ENCODE measurements around the gene REP15. TPM values are rescaled to one million over a fixed set of nuclear protein-coding genes. Genes with fewer than 3 reads are reported as not detected.

REP15 gene
- total and polyA plus RNA-seq, 7 donors: 0.39 to 2.7 (median 0.73) TPM

DNA sequence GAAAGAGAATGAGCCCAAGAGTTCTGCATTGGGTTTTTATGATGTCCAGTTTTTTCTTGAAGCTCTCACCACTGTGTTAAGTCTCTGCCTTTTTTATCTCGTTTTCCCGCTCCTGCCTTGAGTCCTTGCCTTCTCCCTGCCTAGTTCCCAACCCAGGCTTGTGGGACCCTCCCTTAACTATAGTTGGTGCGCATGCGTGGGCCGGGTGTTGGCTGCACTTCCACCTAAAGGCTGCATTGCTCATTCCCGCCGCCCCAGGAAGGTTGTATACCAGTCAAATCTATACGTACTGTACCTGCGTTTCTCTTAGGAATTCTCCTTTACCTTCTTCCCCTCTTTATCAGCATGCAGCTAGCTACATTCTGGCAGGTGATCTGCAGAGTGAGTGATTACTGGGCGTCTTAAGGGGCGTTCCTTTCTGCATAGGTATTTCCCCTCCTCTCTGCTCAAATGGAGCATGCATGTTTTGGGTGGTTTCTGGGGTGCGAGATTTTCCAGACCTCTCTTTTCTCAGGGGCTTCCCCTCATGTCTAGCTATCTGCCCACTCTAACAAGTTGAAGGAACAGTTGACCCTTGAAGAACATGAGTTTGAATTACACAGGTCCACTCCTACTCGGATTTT is 6.6 kb upstream of the REP15 start:
- ATAC-seq (no peak), DNase-seq (no peak)
- peaks cover 17 to 98% of the 10 kb centered on the region in 2 donors for H3K36me3 ChIP-seq (ENCODE audit: insufficient read depth in 1 of 2, low read depth in 1 of 2)
- 92 to 95% (median 94%) methylated on average over 13 of the region's 13 CpGs for WGBS, 3 donors
- TF ChIP-seq, protein P1, sequence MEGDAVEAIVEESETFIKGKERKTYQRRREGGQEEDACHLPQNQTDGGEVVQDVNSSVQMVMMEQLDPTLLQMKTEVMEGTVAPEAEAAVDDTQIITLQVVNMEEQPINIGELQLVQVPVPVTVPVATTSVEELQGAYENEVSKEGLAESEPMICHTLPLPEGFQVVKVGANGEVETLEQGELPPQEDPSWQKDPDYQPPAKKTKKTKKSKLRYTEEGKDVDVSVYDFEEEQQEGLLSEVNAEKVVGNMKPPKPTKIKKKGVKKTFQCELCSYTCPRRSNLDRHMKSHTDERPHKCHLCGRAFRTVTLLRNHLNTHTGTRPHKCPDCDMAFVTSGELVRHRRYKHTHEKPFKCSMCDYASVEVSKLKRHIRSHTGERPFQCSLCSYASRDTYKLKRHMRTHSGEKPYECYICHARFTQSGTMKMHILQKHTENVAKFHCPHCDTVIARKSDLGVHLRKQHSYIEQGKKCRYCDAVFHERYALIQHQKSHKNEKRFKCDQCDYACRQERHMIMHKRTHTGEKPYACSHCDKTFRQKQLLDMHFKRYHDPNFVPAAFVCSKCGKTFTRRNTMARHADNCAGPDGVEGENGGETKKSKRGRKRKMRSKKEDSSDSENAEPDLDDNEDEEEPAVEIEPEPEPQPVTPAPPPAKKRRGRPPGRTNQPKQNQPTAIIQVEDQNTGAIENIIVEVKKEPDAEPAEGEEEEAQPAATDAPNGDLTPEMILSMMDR (IDR thresholded peaks at IDR 0.05): no peak
- no peaks in the 10 kb centered on the region for H3K27me3 ChIP-seq (ENCODE audit: insufficient read depth in 3 of 3, low read length in 2 of 3)
- H3K27ac ChIP-seq: no peak overlapping the region
- H3K9me3 ChIP-seq: no peaks in the 10 kb centered on the region
- intact Hi-C loops (cut with DNase I): no loop called here
- H3K4me3 ChIP-seq: no peak overlapping the region
- no peaks in the 10 kb centered on the region for H3K4me1 ChIP-seq

DNA sequence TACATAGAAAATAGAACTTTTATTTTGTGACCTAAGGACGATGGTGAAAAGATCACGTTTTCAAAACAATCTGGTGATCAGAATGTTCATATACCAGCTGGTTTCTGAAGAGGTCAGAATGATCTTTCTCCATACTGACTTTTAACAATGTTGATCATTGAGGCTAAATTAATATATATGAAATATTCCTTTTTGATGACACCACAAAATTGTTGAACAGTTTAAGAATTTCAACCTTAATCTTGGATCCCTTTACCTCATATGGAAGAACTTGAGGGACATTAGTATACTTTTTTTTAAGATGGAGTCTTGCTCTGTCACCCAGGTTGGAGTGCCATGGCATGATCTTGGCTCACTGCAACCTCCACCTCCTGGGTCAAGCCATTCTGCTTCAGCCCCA is 2.8 kb upstream of the REP15 start:
- H3K27me3 ChIP-seq (ENCODE audit: insufficient read depth in 3 of 3, low read length in 2 of 3): no peaks in the 10 kb centered on the region
- no peak overlapping the region for H3K4me3 ChIP-seq
- H3K27ac ChIP-seq: no peak overlapping the region
- H3K36me3 ChIP-seq (ENCODE audit: insufficient read depth in 1 of 2, low read depth in 1 of 2): peaks cover 16 to 87% of the 10 kb centered on the region in 2 donors
- 89 to 94% (median 92%) methylated on average over 2 of the region's 2 CpGs for WGBS, 3 donors
- no peaks in the 10 kb centered on the region for H3K9me3 ChIP-seq
- intact Hi-C loops (cut with DNase I): no loop called here
- no peak for ATAC-seq
- TF ChIP-seq, protein P1 (IDR thresholded peaks at IDR 0.05): no peak
- H3K4me1 ChIP-seq: no peaks in the 10 kb centered on the region
- no peak for DNase-seq

DNA sequence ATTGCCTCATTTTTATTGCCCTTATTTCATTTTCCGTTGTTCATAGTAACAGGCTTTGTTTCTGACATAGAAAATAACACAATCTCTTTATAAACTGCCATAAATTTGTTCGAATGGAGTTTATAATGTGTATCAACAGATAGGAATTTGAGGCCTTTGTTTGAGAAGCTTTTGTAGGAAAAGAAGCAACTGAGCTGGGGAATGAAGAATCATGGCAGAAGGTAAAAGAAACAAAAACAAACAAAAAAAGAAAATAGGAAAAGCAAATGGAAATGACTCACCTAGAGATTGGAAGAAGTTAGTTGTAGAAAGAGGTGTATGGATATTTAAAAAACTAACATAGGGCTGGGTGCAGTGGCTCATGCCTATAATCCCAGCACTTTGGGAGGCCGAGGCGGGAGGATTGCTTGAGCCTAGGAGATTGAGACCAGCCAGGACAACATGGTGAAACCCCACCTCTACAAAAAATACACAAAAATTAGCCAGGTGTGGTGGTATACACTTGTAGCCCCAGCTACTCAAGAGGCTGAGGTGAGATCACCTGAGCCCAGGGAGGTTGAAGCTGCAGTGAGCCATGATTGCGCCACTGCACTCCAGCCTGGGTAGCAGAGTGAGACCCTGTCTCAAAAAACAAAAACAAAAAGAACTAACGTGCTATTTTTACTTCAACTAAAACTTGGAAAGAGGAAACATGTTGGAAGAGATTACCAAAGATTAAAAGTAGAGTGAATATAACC is 523 bp upstream of the REP15 start:
- TF ChIP-seq, protein P1 (IDR thresholded peaks at IDR 0.05): no peak
- Histone ChIP-seq H3K36me3 (ENCODE audit: insufficient read depth in 1 of 2, low read depth in 1 of 2) (peaks cover 7 to 63% of the 10 kb centered on the region in 2 donors), H3K9me3 (no peaks in the 10 kb centered on the region), H3K27me3 (ENCODE audit: insufficient read depth in 3 of 3, low read length in 2 of 3) (no peaks in the 10 kb centered on the region), H3K4me1 (no peaks in the 10 kb centered on the region), H3K4me3 (no peak overlapping the region), H3K27ac (no peak overlapping the region)
- no peak for DNase-seq
- intact Hi-C loops (cut with DNase I): no loop called here
- WGBS, 3 donors: 87 to 91% (median 89%) methylated on average over 6 of the region's 6 CpGs
- no peak for ATAC-seq

DNA sequence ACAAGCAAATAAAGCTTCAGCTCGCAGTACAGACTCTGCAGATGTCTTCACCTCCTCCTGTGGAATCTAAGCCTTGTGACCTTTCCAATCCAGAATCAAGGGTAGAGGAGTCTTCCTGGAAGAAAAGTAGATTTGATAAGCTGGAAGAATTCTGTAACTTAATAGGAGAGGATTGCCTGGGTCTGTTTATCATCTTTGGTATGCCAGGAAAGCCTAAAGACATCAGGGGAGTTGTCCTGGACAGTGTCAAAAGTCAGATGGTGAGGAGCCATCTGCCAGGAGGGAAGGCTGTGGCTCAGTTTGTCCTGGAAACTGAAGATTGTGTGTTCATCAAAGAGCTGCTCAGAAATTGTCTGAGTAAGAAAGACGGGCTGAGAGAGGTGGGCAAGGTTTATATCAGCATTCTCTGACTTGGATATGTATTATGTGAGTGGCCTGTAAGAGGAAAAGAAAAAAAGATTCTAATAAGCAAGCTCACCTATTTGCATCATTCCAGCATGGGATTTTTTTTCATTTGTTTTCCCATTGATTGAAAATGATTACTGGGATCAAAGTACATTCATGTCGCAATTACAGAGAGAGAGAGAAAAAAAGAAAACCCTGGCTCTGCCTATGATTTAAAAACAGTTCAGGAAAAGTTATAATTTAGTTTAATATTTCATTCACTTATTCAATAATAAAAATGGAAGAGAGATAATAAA is 767 bp downstream of the REP15 start:
- DNase-seq: no peak
- Histone ChIP-seq H3K9me3 (no peaks in the 10 kb centered on the region), H3K4me3 (no peak overlapping the region), H3K27me3 (ENCODE audit: insufficient read depth in 3 of 3, low read length in 2 of 3) (no peaks in the 10 kb centered on the region), H3K36me3 (ENCODE audit: insufficient read depth in 1 of 2, low read depth in 1 of 2) (peaks cover 4 to 51% of the 10 kb centered on the region in 2 donors), H3K27ac (no peak overlapping the region), H3K4me1 (no peaks in the 10 kb centered on the region)
- no peak for ATAC-seq
- intact Hi-C loops (cut with DNase I): no loop called here
- WGBS, 3 donors: 87 to 95% (median 95%) methylated on average over 3 of the region's 3 CpGs
- TF ChIP-seq, protein P1 (IDR thresholded peaks at IDR 0.05): no peak

Data from psoas muscle (tissue), 8 donors.